Measurements from ENCODE around the gene CACNA1B.

The CACNA1B gene

GRCh38 chr9:138052635-138053320 lies 175.2 kb downstream of the CACNA1B start:
- Histone ChIP-seq H3K27me3 (ENCODE audit: control insufficient read depth, insufficient read depth, low read length) (no peaks in the 10 kb centered on the region), H3K9me3 (ENCODE audit: control insufficient read depth, insufficient read depth, low read length) (no peaks in the 10 kb centered on the region), H3K9ac (ENCODE audit: low read depth, low read length) (no peak overlapping the region), H3K36me3 (ENCODE audit: control insufficient read depth, insufficient read depth, low read length) (peaks cover 26% of the 10 kb centered on the region), H3K27ac (ENCODE audit: low read depth, low read length) (no peak overlapping the region), H3K4me1 (ENCODE audit: control insufficient read depth, insufficient read depth, low read length) (no peaks in the 10 kb centered on the region), H3K4me3 (ENCODE audit: low read depth, low read length) (no peak overlapping the region)

- Histone ChIP-seq H3K27ac (ENCODE audit: low read depth, low read length) (no peak overlapping the region), H3K9me3 (ENCODE audit: control insufficient read depth, insufficient read depth, low read length) (no peaks in the 10 kb centered on the region), H3K9ac (ENCODE audit: low read depth, low read length) (no peak overlapping the region), H3K36me3 (ENCODE audit: control insufficient read depth, insufficient read depth, low read length) (peaks cover 26% of the 10 kb centered on the region), H3K27me3 (ENCODE audit: control insufficient read depth, insufficient read depth, low read length) (no peaks in the 10 kb centered on the region), H3K4me1 (ENCODE audit: control insufficient read depth, insufficient read depth, low read length) (no peaks in the 10 kb centered on the region), H3K4me3 (ENCODE audit: low read depth, low read length) (no peak overlapping the region)
Measured at GRCh38 chr9:138053321-138053868, 175.8 kb downstream of the CACNA1B start.

- Histone ChIP-seq H3K9me3 (ENCODE audit: control insufficient read depth, insufficient read depth, low read length) (no peaks in the 10 kb centered on the region), H3K27me3 (ENCODE audit: control insufficient read depth, insufficient read depth, low read length) (no peaks in the 10 kb centered on the region), H3K4me1 (ENCODE audit: control insufficient read depth, insufficient read depth, low read length) (no peaks in the 10 kb centered on the region), H3K9ac (ENCODE audit: low read depth, low read length) (no peak overlapping the region), H3K4me3 (ENCODE audit: low read depth, low read length) (no peak overlapping the region), H3K27ac (ENCODE audit: low read depth, low read length) (no peak overlapping the region), H3K36me3 (ENCODE audit: control insufficient read depth, insufficient read depth, low read length) (peaks cover 26% of the 10 kb centered on the region)
Measured at GRCh38 chr9:138053996-138054752, 176.6 kb downstream of the CACNA1B start.

GRCh38 chr9:138057726-138058125 lies 180.1 kb downstream of the CACNA1B start:
- H3K27me3 ChIP-seq (ENCODE audit: control insufficient read depth, insufficient read depth, low read length) = no peaks in the 10 kb centered on the region
- no peaks in the 10 kb centered on the region for H3K9me3 ChIP-seq (ENCODE audit: control insufficient read depth, insufficient read depth, low read length)
- no peak overlapping the region for H3K4me3 ChIP-seq (ENCODE audit: low read depth, low read length)
- H3K9ac ChIP-seq (ENCODE audit: low read depth, low read length) = no peak overlapping the region
- peaks cover 6% of the 10 kb centered on the region; the same call in 1 of the 2 replicates for H3K4me1 ChIP-seq (ENCODE audit: control insufficient read depth, insufficient read depth, low read length)
- no peak overlapping the region for H3K27ac ChIP-seq (ENCODE audit: low read depth, low read length)
- H3K36me3 ChIP-seq (ENCODE audit: control insufficient read depth, insufficient read depth, low read length) = peaks cover 52% of the 10 kb centered on the region

- H3K27me3 ChIP-seq (ENCODE audit: control insufficient read depth, insufficient read depth, low read length) = no peaks in the 10 kb centered on the region
- no peak overlapping the region for H3K27ac ChIP-seq (ENCODE audit: low read depth, low read length)
- no peak overlapping the region for H3K4me3 ChIP-seq (ENCODE audit: low read depth, low read length)
- H3K9ac ChIP-seq (ENCODE audit: low read depth, low read length) = no peak overlapping the region
- peaks cover 53% of the 10 kb centered on the region for H3K36me3 ChIP-seq (ENCODE audit: control insufficient read depth, insufficient read depth, low read length)
- no peaks in the 10 kb centered on the region for H3K9me3 ChIP-seq (ENCODE audit: control insufficient read depth, insufficient read depth, low read length)
- peaks cover 6% of the 10 kb centered on the region; the same call in 1 of the 2 replicates for H3K4me1 ChIP-seq (ENCODE audit: control insufficient read depth, insufficient read depth, low read length)
Measured at GRCh38 chr9:138058181-138058580, 180.6 kb downstream of the CACNA1B start.

- Histone ChIP-seq H3K36me3 (ENCODE audit: control insufficient read depth, insufficient read depth, low read length) (peaks cover 47% of the 10 kb centered on the region), H3K27ac (ENCODE audit: low read depth, low read length) (no peak overlapping the region), H3K9ac (ENCODE audit: low read depth, low read length) (no peak overlapping the region), H3K4me1 (ENCODE audit: control insufficient read depth, insufficient read depth, low read length) (peaks cover 6% of the 10 kb centered on the region; the same call in 1 of the 2 replicates), H3K27me3 (ENCODE audit: control insufficient read depth, insufficient read depth, low read length) (no peaks in the 10 kb centered on the region), H3K4me3 (ENCODE audit: low read depth, low read length) (no peak overlapping the region), H3K9me3 (ENCODE audit: control insufficient read depth, insufficient read depth, low read length) (no peaks in the 10 kb centered on the region)
Measured at GRCh38 chr9:138059196-138059595, 181.6 kb downstream of the CACNA1B start.

GRCh38 chr9:138060365-138060764 lies 182.8 kb downstream of the CACNA1B start:
- Histone ChIP-seq H3K27ac (ENCODE audit: low read depth, low read length) (no peak overlapping the region), H3K9ac (ENCODE audit: low read depth, low read length) (no peak overlapping the region), H3K27me3 (ENCODE audit: control insufficient read depth, insufficient read depth, low read length) (no peaks in the 10 kb centered on the region), H3K4me1 (ENCODE audit: control insufficient read depth, insufficient read depth, low read length) (peaks cover 6% of the 10 kb centered on the region; the same call in 1 of the 2 replicates), H3K4me3 (ENCODE audit: low read depth, low read length) (no peak overlapping the region), H3K9me3 (ENCODE audit: control insufficient read depth, insufficient read depth, low read length) (no peaks in the 10 kb centered on the region), H3K36me3 (ENCODE audit: control insufficient read depth, insufficient read depth, low read length) (peaks cover 43% of the 10 kb centered on the region)

- Histone ChIP-seq H3K27me3 (ENCODE audit: control insufficient read depth, insufficient read depth, low read length) (no peaks in the 10 kb centered on the region), H3K9ac (ENCODE audit: low read depth, low read length) (no peak overlapping the region), H3K4me1 (ENCODE audit: control insufficient read depth, insufficient read depth, low read length) (peaks cover 6% of the 10 kb centered on the region; the same call in 1 of the 2 replicates), H3K4me3 (ENCODE audit: low read depth, low read length) (no peak overlapping the region), H3K27ac (ENCODE audit: low read depth, low read length) (no peak overlapping the region), H3K9me3 (ENCODE audit: control insufficient read depth, insufficient read depth, low read length) (no peaks in the 10 kb centered on the region), H3K36me3 (ENCODE audit: control insufficient read depth, insufficient read depth, low read length) (peaks cover 43% of the 10 kb centered on the region)
Measured at GRCh38 chr9:138060881-138061280, 183.3 kb downstream of the CACNA1B start.

- Histone ChIP-seq H3K27ac (ENCODE audit: low read depth, low read length) (no peak overlapping the region), H3K9ac (ENCODE audit: low read depth, low read length) (no peak overlapping the region), H3K4me1 (ENCODE audit: control insufficient read depth, insufficient read depth, low read length) (peaks cover 6% of the 10 kb centered on the region; the same call in 1 of the 2 replicates), H3K9me3 (ENCODE audit: control insufficient read depth, insufficient read depth, low read length) (no peaks in the 10 kb centered on the region), H3K36me3 (ENCODE audit: control insufficient read depth, insufficient read depth, low read length) (peaks cover 43% of the 10 kb centered on the region), H3K27me3 (ENCODE audit: control insufficient read depth, insufficient read depth, low read length) (no peaks in the 10 kb centered on the region), H3K4me3 (ENCODE audit: low read depth, low read length) (no peak overlapping the region)
Measured at GRCh38 chr9:138061631-138062030, 184.0 kb downstream of the CACNA1B start.

- no peaks in the 10 kb centered on the region for H3K9me3 ChIP-seq (ENCODE audit: control insufficient read depth, insufficient read depth, low read length)
- H3K36me3 ChIP-seq (ENCODE audit: control insufficient read depth, insufficient read depth, low read length) = peaks cover 43% of the 10 kb centered on the region
- H3K27me3 ChIP-seq (ENCODE audit: control insufficient read depth, insufficient read depth, low read length) = no peaks in the 10 kb centered on the region
- no peak overlapping the region for H3K27ac ChIP-seq (ENCODE audit: low read depth, low read length)
- H3K9ac ChIP-seq (ENCODE audit: low read depth, low read length) = no peak overlapping the region
- H3K4me1 ChIP-seq (ENCODE audit: control insufficient read depth, insufficient read depth, low read length) = peaks cover 6% of the 10 kb centered on the region; the same call in 1 of the 2 replicates
- H3K4me3 ChIP-seq (ENCODE audit: low read depth, low read length) = no peak overlapping the region
Measured at GRCh38 chr9:138062196-138062595, 184.6 kb downstream of the CACNA1B start.

GRCh38 chr9:138063033-138063432 lies 185.5 kb downstream of the CACNA1B start:
- H3K27me3 ChIP-seq (ENCODE audit: control insufficient read depth, insufficient read depth, low read length) = no peaks in the 10 kb centered on the region
- H3K4me1 ChIP-seq (ENCODE audit: control insufficient read depth, insufficient read depth, low read length) = peaks cover 6% of the 10 kb centered on the region; the same call in 1 of the 2 replicates
- H3K36me3 ChIP-seq (ENCODE audit: control insufficient read depth, insufficient read depth, low read length) = peaks cover 37% of the 10 kb centered on the region
- H3K9ac ChIP-seq (ENCODE audit: low read depth, low read length) = no peak overlapping the region
- no peaks in the 10 kb centered on the region for H3K9me3 ChIP-seq (ENCODE audit: control insufficient read depth, insufficient read depth, low read length)
- no peak overlapping the region for H3K27ac ChIP-seq (ENCODE audit: low read depth, low read length)
- no peak overlapping the region for H3K4me3 ChIP-seq (ENCODE audit: low read depth, low read length)
